Stimulated activated CD8-positive, alpha-beta memory T cell treated with anti-CD3 and anti-CD28 coated beads, Interleukin-12 subunit alpha, Interleukin-12 subunit beta, amount 100 ng/mL, for 1 hour (primary cell): Measurements from ENCODE around the gene COL26A1.

Experiments
- DNase-seq: peaks from one replicate; pipeline ENCODE4 v3.0.0-alpha.2; 2020; ENCODE audit warnings: low read depth

COL26A1 gene

GRCh38 chr7:101575168-101575567, 212.5 kb downstream of the COL26A1 start:
- no peak for DNase-seq

GRCh38 chr7:101575721-101576120, 213.0 kb downstream of the COL26A1 start:
- DNase-seq = no peak

- no peak for DNase-seq
Observed at GRCh38 chr7:101576998-101577397, 214.3 kb downstream of the COL26A1 start.

GRCh38 chr7:101578552-101578951, 215.9 kb downstream of the COL26A1 start:
- DNase-seq = no peak

- no peak for DNase-seq
Observed at GRCh38 chr7:101580596-101580995, 217.9 kb downstream of the COL26A1 start.

- no peak for DNase-seq
Observed at GRCh38 chr7:101581891-101582290, 219.2 kb downstream of the COL26A1 start.

- no peak for DNase-seq
Observed at GRCh38 chr7:101582971-101583370, 220.3 kb downstream of the COL26A1 start.

- DNase-seq = no peak
Observed at GRCh38 chr7:101586078-101586905, 223.6 kb downstream of the COL26A1 start.

GRCh38 chr7:101586906-101587677, 224.4 kb downstream of the COL26A1 start:
- DNase-seq = no peak

GRCh38 chr7:101588131-101588935, 225.7 kb downstream of the COL26A1 start:
- DNase-seq = no peak

GRCh38 chr7:101589052-101589451, 226.4 kb downstream of the COL26A1 start:
- no peak for DNase-seq

- DNase-seq = no peak
Observed at GRCh38 chr7:101589976-101590662, 227.4 kb downstream of the COL26A1 start.

- DNase-seq = no peak
Observed at GRCh38 chr7:101590663-101591435, 228.2 kb downstream of the COL26A1 start.

GRCh38 chr7:101591504-101591903, 228.8 kb downstream of the COL26A1 start:
- DNase-seq = no peak

- no peak for DNase-seq
Observed at GRCh38 chr7:101593556-101593955, 230.9 kb downstream of the COL26A1 start.

- no peak for DNase-seq
Observed at GRCh38 chr7:101594790-101595189, 232.1 kb downstream of the COL26A1 start.

GRCh38 chr7:101595246-101595645, 232.6 kb downstream of the COL26A1 start:
- DNase-seq = no peak

GRCh38 chr7:101595766-101596537, 233.3 kb downstream of the COL26A1 start:
- DNase-seq = no peak

GRCh38 chr7:101596898-101597297, 234.2 kb downstream of the COL26A1 start:
- no peak for DNase-seq

GRCh38 chr7:101597941-101598340, 235.3 kb downstream of the COL26A1 start:
- DNase-seq = no peak
